ENCODE data around the gene SDR39U1. TPM values are rescaled to one million over a fixed set of nuclear protein-coding genes. Genes with fewer than 3 reads are reported as not detected.

Gene SDR39U1
- total RNA-seq, 4 donors from 2014 or later, result 21.7 to 51.4 (median 38.3) TPM

GRCh38 chr14:24439257-24439656 is 3.3 kb downstream of the SDR39U1 start:
- peaks cover 35 to 51% of the 10 kb centered on the region in 2 donors for H3K4me1 ChIP-seq
- in situ Hi-C loops (cut with MboI; ENCODE audit: low sequenced_read_pairs in 4 of 4) (loop anchor here (5.0 to 25.0 kb wide), 5 partner anchors 104 to 1127 kb away; partner anchors contain the start of genes GMPR2 (in 3 of the 4), NEDD8 (in 3 of the 4), ADCY4 (in 1 of the 4) and BCL2L2 (in 1 of the 4)), intact Hi-C loops (cut with DNase I; ENCODE audit: low total_unique reads) (loop anchor here (5.0 to 10.0 kb wide), 2 partner anchors 127 to 884 kb away; partner anchors contain the start of genes LTB4R, LTB4R2, THTPA and ZFHX2)
- peaks cover 0 to 51% of the 10 kb centered on the region in 2 donors for H3K36me3 ChIP-seq
- H3K27ac ChIP-seq, result peak overlapping the region in 1 of 4 donors; percentile 5
- no peaks in the 10 kb centered on the region for H3K9me3 ChIP-seq
- peaks cover 0 to 2% (median 0%) of the 10 kb centered on the region in 3 donors for H3K27me3 ChIP-seq
- no peak overlapping the region for H3K4me3 ChIP-seq
- no peak for TF ChIP-seq POLR2A (IDR thresholded peaks at IDR 0.05)
- TF ChIP-seq CTCF (IDR thresholded peaks at IDR 0.05 in 4 of 5, conservative IDR thresholded peaks at IDR 0.05 in 1 of 5), result no peak
- DNase-seq (no peak), ATAC-seq (no peak)

- Histone ChIP-seq H3K4me1 (peaks cover 33 to 49% of the 10 kb centered on the region in 2 donors), H3K9me3 (no peaks in the 10 kb centered on the region), H3K27ac (peak overlapping the region in 2 of 4 donors; percentile 5 to 40), H3K27me3 (no peaks in the 10 kb centered on the region), H3K36me3 (peaks cover 0 to 59% of the 10 kb centered on the region in 2 donors), H3K4me3 (no peak overlapping the region)
- in situ Hi-C loops (cut with MboI; ENCODE audit: low sequenced_read_pairs in 4 of 4) (loop anchor here (5.0 to 25.0 kb wide), 5 partner anchors 104 to 1126 kb away; partner anchors contain the start of genes GMPR2 (in 3 of the 4), NEDD8 (in 3 of the 4), ADCY4 (in 1 of the 4) and BCL2L2 (in 1 of the 4)), intact Hi-C loops (cut with DNase I; ENCODE audit: low total_unique reads) (loop anchor here (5.0 to 10.0 kb wide), 2 partner anchors 126 to 884 kb away; partner anchors contain the start of genes LTB4R, LTB4R2, THTPA and ZFHX2)
- DNase-seq (no peak), ATAC-seq (no peak)
- TF ChIP-seq POLR2A (IDR thresholded peaks at IDR 0.05), result no peak
- TF ChIP-seq CTCF (IDR thresholded peaks at IDR 0.05 in 4 of 5, conservative IDR thresholded peaks at IDR 0.05 in 1 of 5), result no peak
These were observed 4.1 kb downstream of the SDR39U1 start for GRCh38 chr14:24438223-24439097.

GRCh38 chr14:24437736-24438067 is 4.9 kb downstream of the SDR39U1 start:
- Histone ChIP-seq H3K4me3 (no peak overlapping the region), H3K27ac (peak overlapping the region; percentile 38 to 70 (median 68)), H3K4me1 (peaks cover 30 to 46% of the 10 kb centered on the region in 2 donors), H3K9me3 (no peaks in the 10 kb centered on the region), H3K36me3 (peaks cover 0 to 67% of the 10 kb centered on the region in 2 donors), H3K27me3 (no peaks in the 10 kb centered on the region)
- DNase-seq (no peak), ATAC-seq (no peak)
- intact Hi-C loops (cut with DNase I; ENCODE audit: low total_unique reads), result loop anchor here (5.0 to 10.0 kb wide), 2 partner anchors 125 to 883 kb away; partner anchors contain the start of genes LTB4R, LTB4R2, THTPA and ZFHX2
- in situ Hi-C loops (cut with MboI; ENCODE audit: low sequenced_read_pairs in 4 of 4), result loop anchor here (5.0 to 25.0 kb wide), 5 partner anchors 103 to 1125 kb away; partner anchors contain the start of genes GMPR2 (in 3 of the 4), NEDD8 (in 3 of the 4), ADCY4 (in 1 of the 4) and BCL2L2 (in 1 of the 4)
- TF ChIP-seq POLR2A (IDR thresholded peaks at IDR 0.05) (no peak), CTCF (IDR thresholded peaks at IDR 0.05 in 4 of 5, conservative IDR thresholded peaks at IDR 0.05 in 1 of 5) (no peak)

- intact Hi-C loops (cut with DNase I; ENCODE audit: low total_unique reads) (loop anchor here (5.0 to 10.0 kb wide), 2 partner anchors 125 to 882 kb away; partner anchors contain the start of genes LTB4R, LTB4R2, THTPA and ZFHX2), in situ Hi-C loops (cut with MboI; ENCODE audit: low sequenced_read_pairs in 4 of 4) (loop anchor here (5.0 to 25.0 kb wide), 5 partner anchors 102 to 1125 kb away; partner anchors contain the start of genes GMPR2 (in 3 of the 4), NEDD8 (in 3 of the 4), ADCY4 (in 1 of the 4) and BCL2L2 (in 1 of the 4))
- Histone ChIP-seq H3K4me1 (peaks cover 30 to 46% of the 10 kb centered on the region in 2 donors), H3K4me3 (no peak overlapping the region), H3K27ac (peak overlapping the region; percentile 38 to 70 (median 68)), H3K36me3 (peaks cover 0 to 72% of the 10 kb centered on the region in 2 donors), H3K27me3 (no peaks in the 10 kb centered on the region), H3K9me3 (no peaks in the 10 kb centered on the region)
- TF ChIP-seq CTCF (IDR thresholded peaks at IDR 0.05 in 4 of 5, conservative IDR thresholded peaks at IDR 0.05 in 1 of 5) (no peak), POLR2A (IDR thresholded peaks at IDR 0.05) (no peak)
- ATAC-seq (no peak), DNase-seq (no peak)
These were observed 5.4 kb downstream of the SDR39U1 start for GRCh38 chr14:24437020-24437735.
